ENCODE measurements around the gene KCNJ15.
"Not testable (repeated sequence)": the region's sequence is repeated elsewhere in the genome, so short reads cannot be mapped to it uniquely, and the experiment has no call there.

Gene KCNJ15

GRCh38 chr21:38243732-38244406 lies 12.9 kb upstream of the KCNJ15 start:
- H3K4me3 ChIP-seq (replicated peaks in 1 of 2; ENCODE audit: low read depth in 2 of 2, low read length in 2 of 2) = no peak overlapping the region
- no peak for TF ChIP-seq CTCF (IDR thresholded peaks at IDR 0.05; ENCODE audit: low read depth, low read length)
- no peak for DNase-seq (ENCODE audit: low read depth in 2 of 2)

GRCh38 chr21:38244407-38244787 lies 12.4 kb upstream of the KCNJ15 start:
- DNase-seq (ENCODE audit: low read depth in 2 of 2) = no peak
- H3K4me3 ChIP-seq (replicated peaks in 1 of 2; ENCODE audit: low read depth in 2 of 2, low read length in 2 of 2) = no peak overlapping the region
- no peak for TF ChIP-seq CTCF (IDR thresholded peaks at IDR 0.05; ENCODE audit: low read depth, low read length)

- H3K4me3 ChIP-seq (replicated peaks in 1 of 2; ENCODE audit: low read depth in 2 of 2, low read length in 2 of 2) = no peak overlapping the region
- no peak for TF ChIP-seq CTCF (IDR thresholded peaks at IDR 0.05; ENCODE audit: low read depth, low read length)
- peak; percentile 89 to 99 for DNase-seq (ENCODE audit: low read depth in 2 of 2)
Measured at GRCh38 chr21:38244885-38245869, 11.6 kb upstream of the KCNJ15 start.

- no peak overlapping the region for H3K4me3 ChIP-seq (replicated peaks in 1 of 2; ENCODE audit: low read depth in 2 of 2, low read length in 2 of 2)
- no peak for TF ChIP-seq CTCF (IDR thresholded peaks at IDR 0.05; ENCODE audit: low read depth, low read length)
- no peak for DNase-seq (ENCODE audit: low read depth in 2 of 2)
Measured at GRCh38 chr21:38246511-38246910, 10.3 kb upstream of the KCNJ15 start.

- not testable (repeated sequence) for DNase-seq (ENCODE audit: low read depth in 2 of 2); H3K4me3 ChIP-seq (replicated peaks in 1 of 2; ENCODE audit: low read depth in 2 of 2, low read length in 2 of 2)
Measured at GRCh38 chr21:38247054-38247453, 9.7 kb upstream of the KCNJ15 start.

GRCh38 chr21:38247738-38248510 lies 8.9 kb upstream of the KCNJ15 start:
- H3K4me3 ChIP-seq (replicated peaks in 1 of 2; ENCODE audit: low read depth in 2 of 2, low read length in 2 of 2) = no peak overlapping the region
- no peak for DNase-seq (ENCODE audit: low read depth in 2 of 2)
- no peak for TF ChIP-seq CTCF (IDR thresholded peaks at IDR 0.05; ENCODE audit: low read depth, low read length)

Data from cardiac fibroblast (primary cell).